K562 (cell line): ENCODE results near the gene RAP2C. TPM values are rescaled to one million over a fixed set of nuclear protein-coding genes. Genes with fewer than 3 reads are reported as not detected.

Experiments
- CEBPB ChIP-seq: fragments of 450-650 bp; IDR thresholded peaks from 2 replicates; pipeline ENCODE4 v1.6.1; 2016; ENCODE audit warnings: missing genetic modification characterization, missing compliant biosample characterization
- COPS2 ChIP-seq: fragments of 450-650 bp; conservative IDR thresholded peaks from 2 replicates; pipeline ENCODE4 v1.6.1; 2016; ENCODE audit warnings: mild to moderate bottlenecking, moderate library complexity
- ELF1 ChIP-seq: fragments of 200-800 bp; sonication (Bioruptor generic); IDR thresholded peaks from 2 replicates; pipeline ENCODE4 v1.6.1; 2016; ENCODE audit warnings: missing genetic modification characterization, missing compliant biosample characterization
- HNRNPH1 ChIP-seq: fragments of 200-400 bp; formaldehyde crosslinking; optimal IDR thresholded peaks from 2 replicates; pipeline ENCODE3; 2017; ENCODE audit warnings: low read depth, mild to moderate bottlenecking, low read length, moderate library complexity
- HOMEZ ChIP-seq: fragments of 250-450 bp; sonication (Bioruptor Pico); IDR thresholded peaks from 2 replicates; pipeline ENCODE4 v1.4.0; 2020; ENCODE audit warnings: mild to moderate bottlenecking, moderate library complexity
- KAT2B ChIP-seq: IDR thresholded peaks from one replicate; pipeline ENCODE4 v1.6.1; 2012; ENCODE audit warnings: low read depth, mild to moderate bottlenecking, control low read depth, inconsistent platforms, low read length, moderate library complexity
- KDM1A ChIP-seq, 2 experiments: fragments of 450-650 bp; IDR thresholded peaks; 2 replicates each; pipeline ENCODE4 v1.6.1; 2016; ENCODE audit warnings: mild to moderate bottlenecking in 2 of 2
- MBD2 ChIP-seq: sonication (generic); IDR thresholded peaks from 2 replicates; pipeline ENCODE4 v1.6.1; 2016; ENCODE audit warnings: low read depth, borderline replicate concordance
- RBM17 ChIP-seq: fragments of 200-400 bp; formaldehyde crosslinking; IDR thresholded peaks from 2 replicates; pipeline ENCODE4 v1.6.1; 2017; ENCODE audit warnings: low read depth, mild to moderate bottlenecking, low read length, borderline replicate concordance
- RNF2 ChIP-seq: sonication (generic); IDR thresholded peaks from 2 replicates; pipeline ENCODE4 v1.6.1; 2016
- SRSF9 ChIP-seq: fragments of 200-400 bp; formaldehyde crosslinking; IDR thresholded peaks from 2 replicates; pipeline ENCODE4 v1.6.1; 2017; ENCODE audit warnings: low read depth, low read length, borderline replicate concordance
- TAF9B ChIP-seq: fragments of 450-650 bp; IDR thresholded peaks from 2 replicates; pipeline ENCODE4 v1.6.1; 2018; ENCODE audit warnings: mild to moderate bottlenecking; ENCODE audit not compliant: partially characterized antibody
- TCF7L2 ChIP-seq: fragments of 150-350 bp; IDR thresholded peaks from 2 replicates; pipeline ENCODE4 v1.6.1; 2016; ENCODE audit warnings: low read depth, mild to moderate bottlenecking, low read length, moderate library complexity
- ZKSCAN8 ChIP-seq: fragments of 200-800 bp; sonication (Bioruptor generic); IDR thresholded peaks from 2 replicates; pipeline ENCODE4 v1.6.1; 2016; ENCODE audit warnings: missing genetic modification characterization, missing compliant biosample characterization
- ZNF263 ChIP-seq: sonication (generic); formaldehyde crosslinking; IDR thresholded peaks from 2 replicates; pipeline ENCODE4 v1.8.0; 2022; ENCODE audit warnings: mild to moderate bottlenecking, missing genetic modification reagents, borderline replicate concordance
- ZNF316 ChIP-seq: fragments of 450-650 bp; IDR thresholded peaks from 2 replicates; pipeline ENCODE4 v1.6.1; 2016
- ZNF384 ChIP-seq: IDR thresholded peaks from 2 replicates; pipeline ENCODE4 v1.6.1; 2012; ENCODE audit warnings: low read depth, low read length, improper control_type of control experiment
- polyA plus RNA-seq, 8 experiments: library from polyadenylated mRNA; depleted of rRNA in 4 of 8; stranded (reverse) in 5 of 8; unstranded in 3 of 8; fragments of >200 nt; fragmentation: Nextera tagmentation in 2 of 8; fragmentation: Illumina TruSeq in 1 of 8; extraction: Ambion mirVana in 2 of 8; extraction: Trizol in 1 of 8; gene quantifications; 2 replicates each; pipeline versions ENCODE4 v1.2.1 to v1.2.3, GENCODE V29; 2011 to 2014; ENCODE audit warnings: inconsistent platforms in 1 of 8, missing spikeins in 1 of 8
- total RNA-seq, 7 experiments: library from RNA; depleted of rRNA in 6 of 7; stranded (reverse); fragments of >200 nt in 6 of 7; fragmentation: Illumina TruSeq in 2 of 7; extraction: Trizol in 2 of 7; gene quantifications; 2 replicates each; pipeline versions ENCODE4 v1.2.1 to v1.2.3, GENCODE V29; 2011 to 2021; ENCODE audit warnings: low replicate concordance in 1 of 7
- TF ChIP-seq, protein P1 (sequence below), 2 experiments: fragments of 450-650 bp in 1 of 2; sonication (generic) in 1 of 2; formaldehyde crosslinking in 1 of 2; IDR thresholded peaks; 2 replicates each; pipeline versions ENCODE4 v1.7.1 to v1.9.0; 2016 to 2022; ENCODE audit warnings: inconsistent platforms in 1 of 2, mild to moderate bottlenecking in 1 of 2, missing genetic modification reagents in 1 of 2

Gene RAP2C
- total and polyA plus RNA-seq, 9 of the 15 experiments (the other 6 are each of a cell fraction or from before 2014, with no cell fraction given) = 7.8 to 28.6 (median 18.6) TPM

DNA sequence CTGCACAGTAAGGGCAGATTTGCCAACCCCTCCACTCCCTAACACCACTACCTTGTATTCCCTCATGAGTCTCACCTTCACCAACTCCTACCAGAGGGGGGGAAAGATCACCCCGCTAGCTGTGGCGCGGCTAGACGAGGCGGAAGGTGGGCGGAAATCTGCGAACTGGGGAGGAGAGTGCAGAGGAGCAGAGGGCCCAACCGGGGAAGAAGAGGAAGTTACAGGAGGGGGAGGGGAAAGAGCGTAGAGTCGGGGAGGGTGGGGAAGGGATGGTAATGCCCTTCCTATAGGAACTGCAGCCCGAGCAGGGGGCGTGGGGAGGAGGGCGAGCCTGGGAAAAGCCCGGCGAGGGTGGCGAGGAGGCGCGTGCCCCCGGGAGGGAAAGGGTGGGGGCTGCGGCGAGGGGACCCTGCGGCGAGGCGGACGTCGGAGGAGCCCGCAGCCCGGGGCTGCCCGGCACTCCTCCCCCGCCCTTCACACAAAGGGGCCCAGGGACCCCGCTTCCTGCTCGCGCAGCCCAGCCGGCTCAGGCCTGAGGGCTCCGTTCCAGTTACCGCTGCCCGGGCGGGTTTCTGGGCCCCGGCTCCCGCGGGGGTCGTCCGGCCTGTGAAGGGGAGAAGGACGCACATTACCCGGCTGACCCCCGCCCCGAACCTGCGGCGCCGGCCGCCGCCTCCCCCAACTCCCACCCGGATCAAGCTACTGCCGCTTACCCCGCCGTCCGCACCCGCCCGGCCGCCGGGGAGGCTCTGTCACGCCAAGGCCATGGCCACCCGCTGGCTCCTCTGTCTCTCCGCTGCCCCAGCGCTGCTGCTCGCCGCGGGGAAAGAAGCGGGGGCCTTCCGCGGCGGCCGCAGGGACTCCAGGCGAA lies 1.8 kb downstream of the RAP2C start (continued):
- TF ChIP-seq, protein P1, sequence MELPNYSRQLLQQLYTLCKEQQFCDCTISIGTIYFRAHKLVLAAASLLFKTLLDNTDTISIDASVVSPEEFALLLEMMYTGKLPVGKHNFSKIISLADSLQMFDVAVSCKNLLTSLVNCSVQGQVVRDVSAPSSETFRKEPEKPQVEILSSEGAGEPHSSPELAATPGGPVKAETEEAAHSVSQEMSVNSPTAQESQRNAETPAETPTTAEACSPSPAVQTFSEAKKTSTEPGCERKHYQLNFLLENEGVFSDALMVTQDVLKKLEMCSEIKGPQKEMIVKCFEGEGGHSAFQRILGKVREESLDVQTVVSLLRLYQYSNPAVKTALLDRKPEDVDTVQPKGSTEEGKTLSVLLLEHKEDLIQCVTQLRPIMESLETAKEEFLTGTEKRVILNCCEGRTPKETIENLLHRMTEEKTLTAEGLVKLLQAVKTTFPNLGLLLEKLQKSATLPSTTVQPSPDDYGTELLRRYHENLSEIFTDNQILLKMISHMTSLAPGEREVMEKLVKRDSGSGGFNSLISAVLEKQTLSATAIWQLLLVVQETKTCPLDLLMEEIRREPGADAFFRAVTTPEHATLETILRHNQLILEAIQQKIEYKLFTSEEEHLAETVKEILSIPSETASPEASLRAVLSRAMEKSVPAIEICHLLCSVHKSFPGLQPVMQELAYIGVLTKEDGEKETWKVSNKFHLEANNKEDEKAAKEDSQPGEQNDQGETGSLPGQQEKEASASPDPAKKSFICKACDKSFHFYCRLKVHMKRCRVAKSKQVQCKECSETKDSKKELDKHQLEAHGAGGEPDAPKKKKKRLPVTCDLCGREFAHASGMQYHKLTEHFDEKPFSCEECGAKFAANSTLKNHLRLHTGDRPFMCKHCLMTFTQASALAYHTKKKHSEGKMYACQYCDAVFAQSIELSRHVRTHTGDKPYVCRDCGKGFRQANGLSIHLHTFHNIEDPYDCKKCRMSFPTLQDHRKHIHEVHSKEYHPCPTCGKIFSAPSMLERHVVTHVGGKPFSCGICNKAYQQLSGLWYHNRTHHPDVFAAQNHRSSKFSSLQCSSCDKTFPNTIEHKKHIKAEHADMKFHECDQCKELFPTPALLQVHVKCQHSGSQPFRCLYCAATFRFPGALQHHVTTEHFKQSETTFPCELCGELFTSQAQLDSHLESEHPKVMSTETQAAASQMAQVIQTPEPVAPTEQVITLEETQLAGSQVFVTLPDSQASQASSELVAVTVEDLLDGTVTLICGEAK (IDR thresholded peaks at IDR 0.05) = peak; percentile 70
- TF ChIP-seq, protein P1 (CRISPR knock-in tag; IDR thresholded peaks at IDR 0.05) = no peak
- peak; percentile 72; the same call in 1 of the 2 replicates for TF ChIP-seq RNF2
- TF ChIP-seq ZNF316 = no peak
- TF ChIP-seq KDM1A (IDR thresholded peaks at IDR 0.05) = no peak
- TF ChIP-seq HNRNPH1 = no peak
- no peak for TF ChIP-seq ZNF384
- TF ChIP-seq CEBPB (tag) = no peak
- no peak for TF ChIP-seq RBM17
- TF ChIP-seq ELF1 (tag) = peak; percentile 73
- TF ChIP-seq TCF7L2 = no peak
- TF ChIP-seq SRSF9 = no peak
- TF ChIP-seq COPS2 = no peak
- TF ChIP-seq MBD2 = no peak
- peak; percentile 27 for TF ChIP-seq TAF9B
- TF ChIP-seq HOMEZ (CRISPR knock-in tag) = no peak
- peak; percentile 72; the same call in 1 of the 2 replicates for TF ChIP-seq ZNF263 (CRISPR knock-in tag)
- no peak for TF ChIP-seq ZKSCAN8
- TF ChIP-seq KAT2B = no peak
